GM19239 (cell line): Measurements from ENCODE around the gene S100A10.
A peak's percentile ranks its signal among the peaks of the same experiment; 100 is the strongest.

Experiments used
- DNase-seq: peaks from one replicate; pipeline ENCODE4 v3.0.0; 2011; ENCODE audit warnings: low spot score; ENCODE audit not compliant: insufficient read length
- FAIRE-seq: peaks from 2 replicates; lab custom pipeline; 2011; peaks lifted over from hg19 to GRCh38; lab: Jason Lieb, UNC

The S100A10 gene

DNA sequence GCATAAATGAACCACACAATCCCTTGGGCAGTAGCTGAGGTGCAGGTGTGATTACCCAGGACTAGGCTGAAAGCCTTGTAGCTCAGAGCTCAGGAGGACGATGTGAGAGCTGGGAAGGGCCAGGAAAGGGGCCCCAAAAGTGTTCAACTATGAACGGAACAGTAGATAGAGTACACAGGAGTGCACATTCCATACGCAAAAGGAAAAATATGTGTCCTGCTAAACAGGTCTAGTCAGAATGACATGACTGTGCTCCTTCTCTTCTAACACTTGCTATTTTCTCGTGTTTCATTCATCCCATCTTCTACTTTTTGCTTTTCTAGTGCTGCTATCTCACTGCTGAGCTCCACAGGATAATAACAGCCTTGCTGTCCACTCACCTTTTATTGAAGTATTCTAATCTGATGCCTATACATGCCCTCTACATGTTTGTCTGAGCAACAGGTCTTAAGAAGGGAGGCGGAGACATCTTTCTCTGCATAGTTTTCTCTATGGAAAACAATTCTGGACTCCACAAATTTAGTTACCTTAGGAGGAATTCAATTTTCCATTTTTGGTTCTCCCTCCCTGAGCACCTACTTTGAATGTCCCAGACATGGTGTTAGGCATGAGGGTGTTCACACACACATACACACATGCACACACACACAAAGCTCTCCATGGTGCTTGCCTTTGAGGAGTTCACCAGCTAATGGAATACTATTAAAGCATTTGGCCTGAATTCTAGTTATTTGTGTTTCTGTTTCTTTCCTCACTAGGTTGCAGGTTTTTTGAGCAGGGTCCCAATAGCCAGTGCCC, 3.4 kb downstream of the S100A10 start:
- no peak for FAIRE-seq
- no peak for DNase-seq

DNA sequence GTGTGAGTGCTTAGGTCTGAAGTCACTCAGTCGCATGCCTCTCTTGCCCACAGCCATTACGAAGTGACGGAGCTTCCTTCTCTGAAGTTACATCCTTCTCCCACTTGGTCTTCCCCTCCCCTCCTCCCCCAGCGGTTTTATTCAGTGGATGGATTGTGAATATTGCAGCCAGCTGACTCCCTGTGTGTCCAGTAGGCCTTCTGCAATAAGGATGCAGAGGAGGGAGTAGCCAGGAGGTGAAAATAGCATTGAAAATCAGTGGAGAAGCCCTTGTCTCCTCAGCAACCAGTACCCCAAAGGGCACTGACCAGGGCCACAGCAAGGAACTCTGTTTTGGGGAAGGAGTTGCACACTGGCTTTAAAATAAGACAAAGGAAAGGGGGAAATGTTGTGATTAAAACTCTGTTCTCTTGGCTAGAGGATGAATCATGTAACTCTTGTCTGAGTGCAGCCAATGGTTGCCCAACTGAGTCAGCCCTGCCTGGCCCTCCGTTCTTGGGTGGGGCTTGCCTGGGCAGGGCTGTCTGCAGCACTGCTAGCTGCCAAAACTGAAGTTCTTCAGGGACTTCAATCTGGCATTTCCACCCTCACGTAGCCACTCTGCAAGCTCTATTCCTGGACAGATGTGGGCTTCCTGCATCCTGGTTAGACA, 4.3 kb downstream of the S100A10 start:
- FAIRE-seq (no peak), DNase-seq (no peak)

DNA sequence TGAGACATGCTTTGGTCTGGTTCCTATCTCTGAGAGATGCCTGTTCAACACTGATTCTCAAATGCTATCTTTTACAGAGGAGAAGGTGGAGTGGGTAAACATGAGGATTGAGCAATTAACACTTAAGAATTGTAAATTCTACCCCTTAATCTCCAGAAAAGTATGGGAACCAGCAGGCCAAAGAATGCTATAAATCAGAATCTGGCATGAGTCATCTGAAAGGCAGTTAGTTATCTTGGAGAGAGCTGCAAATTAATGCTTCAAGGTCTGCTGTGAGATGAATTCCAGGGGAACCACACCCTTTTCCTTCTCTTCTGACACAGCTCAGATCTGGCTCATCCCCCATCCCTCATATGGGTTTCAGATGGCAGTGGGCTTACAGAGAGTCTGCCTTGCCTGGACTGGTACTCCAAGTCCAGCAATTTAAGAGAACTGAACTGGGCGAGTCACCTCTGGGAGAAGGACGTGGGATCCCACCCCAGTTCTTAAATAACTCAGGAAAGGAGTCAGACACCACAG, 5.2 kb downstream of the S100A10 start:
- DNase-seq (no peak), FAIRE-seq (no peak)

DNA sequence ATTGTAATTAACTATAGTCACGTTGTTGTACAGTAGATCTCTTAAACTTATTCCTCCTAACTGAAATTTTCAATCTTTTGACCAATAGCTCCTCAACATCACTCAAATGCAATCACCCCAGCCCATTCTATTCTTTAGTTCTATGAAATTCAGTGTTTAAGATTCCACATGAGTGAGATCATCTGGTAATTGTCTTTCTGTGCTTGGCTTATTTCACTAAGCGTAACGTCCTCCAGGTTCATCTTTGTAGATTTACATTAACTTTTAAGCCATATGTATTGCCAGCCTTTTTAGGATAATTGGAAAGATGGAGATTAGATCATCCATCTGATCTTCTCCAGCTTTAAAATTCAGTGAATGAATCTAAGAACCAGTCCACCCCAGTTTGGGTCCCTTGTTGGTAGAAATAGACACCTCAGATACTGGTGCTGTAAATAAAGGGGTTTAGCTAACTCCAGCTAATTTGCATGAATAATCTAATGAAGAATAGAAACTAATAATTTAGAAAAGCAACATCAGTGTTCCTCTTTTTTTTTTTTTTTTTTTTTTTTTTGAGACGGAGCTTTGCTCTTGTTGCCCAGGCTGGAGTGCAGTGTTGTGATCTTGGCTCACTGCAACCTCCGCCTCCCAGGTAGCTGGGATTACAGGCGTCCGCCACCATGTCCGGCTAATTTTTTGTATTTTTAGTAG, 7.0 kb downstream of the S100A10 start:
- DNase-seq, result no peak
- no peak for FAIRE-seq

DNA sequence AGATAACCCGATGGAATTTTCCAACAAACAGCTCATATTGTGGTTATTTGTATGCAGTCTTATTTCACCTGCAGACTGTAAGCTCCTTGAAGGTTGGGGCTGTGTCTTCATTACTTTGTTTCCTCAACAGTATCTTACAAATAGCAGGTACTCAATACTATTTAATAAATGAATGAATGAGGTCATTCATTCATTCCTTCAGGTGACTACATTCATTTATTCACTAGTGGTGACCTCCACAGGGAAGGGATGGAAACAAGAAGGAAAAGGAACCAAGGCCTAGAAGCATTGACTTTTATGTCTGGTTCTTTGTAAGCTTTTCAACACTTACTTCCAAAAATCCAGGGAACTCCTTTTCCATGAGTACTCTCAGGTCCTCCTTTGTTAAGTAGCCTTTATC, 7.9 kb downstream of the S100A10 start:
- FAIRE-seq (no peak), DNase-seq (no peak)

DNA sequence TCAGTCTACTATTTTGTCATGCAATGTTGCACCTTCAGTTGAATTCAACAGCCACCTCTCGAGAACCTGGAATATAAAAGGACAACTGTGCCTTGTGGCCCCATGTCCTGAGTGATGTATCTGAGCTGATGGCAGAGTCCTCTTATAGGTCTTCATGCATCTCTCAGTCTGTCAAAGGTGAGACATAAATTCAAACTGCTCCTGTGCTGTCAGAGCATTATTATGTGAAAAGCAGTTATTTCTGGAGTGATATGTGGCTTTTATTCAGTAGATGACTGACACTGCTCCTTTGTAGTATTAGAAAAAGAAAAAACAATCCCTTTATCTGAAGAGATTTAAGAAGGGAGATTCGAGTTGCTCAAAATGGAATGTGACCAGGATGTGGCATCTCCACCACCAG, 8.4 kb downstream of the S100A10 start:
- no peak for FAIRE-seq

DNA sequence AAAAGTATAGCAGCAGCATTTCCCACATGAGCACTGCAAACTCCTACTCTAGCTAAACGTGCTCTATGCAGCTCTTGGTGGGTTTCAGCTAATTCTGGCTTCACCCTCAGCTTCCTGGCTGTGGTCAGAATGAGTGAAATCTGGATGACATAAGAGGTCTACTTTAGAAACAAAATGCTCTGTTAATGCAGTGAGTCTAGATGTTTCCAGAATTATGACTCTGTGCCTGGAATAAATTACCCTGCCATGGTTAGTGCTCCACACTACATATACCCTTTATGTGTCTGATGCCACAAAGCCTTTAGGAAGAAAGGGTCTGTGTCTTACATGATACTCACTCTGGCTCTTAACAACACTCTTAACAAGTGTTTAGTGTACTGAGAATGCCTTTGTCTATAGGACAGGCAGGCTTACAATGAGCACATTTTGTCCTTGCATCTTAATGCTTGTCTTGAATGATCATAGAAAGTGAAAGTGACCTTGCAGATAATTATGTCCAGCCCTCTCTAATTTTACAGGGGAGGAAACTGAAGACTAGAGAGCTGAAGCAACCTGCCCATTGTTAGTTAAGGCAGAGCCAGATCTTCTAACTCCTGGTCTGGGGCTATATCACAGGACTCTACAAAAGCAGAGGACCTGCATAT, 9.2 kb downstream of the S100A10 start:
- FAIRE-seq, result peak; percentile 23
- DNase-seq, result no peak

More for the DNA sequence above, 8.4 kb downstream of the S100A10 start:
- no peak for DNase-seq

DNA sequence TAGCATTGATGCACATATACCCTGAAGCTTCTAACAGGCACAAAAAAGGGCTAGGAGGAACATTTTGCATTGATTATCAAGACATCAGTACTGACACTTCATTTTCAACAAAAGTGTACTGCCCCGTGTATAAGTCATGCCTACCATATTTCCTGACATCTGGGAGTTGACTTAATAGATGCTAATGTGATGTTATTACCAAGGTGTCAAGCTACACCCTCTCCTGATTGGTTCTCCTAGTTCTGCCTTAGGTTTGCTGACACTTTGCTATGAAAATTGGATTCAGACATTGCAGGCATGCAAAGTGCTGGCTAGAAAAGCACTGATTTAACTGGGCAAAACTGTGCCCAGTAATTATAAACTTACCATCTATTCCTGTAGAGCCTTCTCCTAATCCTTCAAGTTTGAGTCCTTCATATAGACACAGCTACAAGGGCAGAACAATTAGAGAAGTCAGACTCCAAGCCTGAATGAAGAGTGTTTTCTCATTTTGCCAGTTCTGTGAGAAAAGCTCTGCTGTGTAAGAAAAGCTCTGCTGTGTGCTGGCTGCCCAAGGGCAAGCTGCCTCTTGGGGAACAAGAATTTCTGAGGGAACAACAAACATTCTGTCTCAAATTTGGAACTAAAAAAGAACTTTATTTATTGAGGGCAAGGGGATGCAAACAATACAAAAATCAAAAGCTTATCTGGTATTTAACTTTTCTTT, 11.2 kb downstream of the S100A10 start:
- DNase-seq (no peak), FAIRE-seq (no peak)

DNA sequence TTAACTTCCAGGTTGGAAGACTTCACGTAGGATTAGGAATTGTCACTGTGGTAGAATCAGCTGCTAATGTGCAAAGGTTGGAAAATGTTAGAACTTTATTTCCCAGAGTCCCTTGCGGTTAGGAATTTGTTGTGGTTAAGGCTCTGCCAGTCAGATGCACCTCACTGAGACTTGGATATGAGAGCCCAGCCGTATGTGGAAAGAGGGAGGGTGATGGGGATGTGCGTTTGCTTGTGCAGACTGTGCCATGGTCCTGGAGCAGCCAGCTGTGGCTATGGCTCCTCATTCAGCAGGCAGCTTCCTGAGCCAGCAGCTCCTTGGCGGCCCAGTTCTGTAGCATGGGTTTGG, 12.5 kb downstream of the S100A10 start:
- no peak for FAIRE-seq
- DNase-seq, result no peak

DNA sequence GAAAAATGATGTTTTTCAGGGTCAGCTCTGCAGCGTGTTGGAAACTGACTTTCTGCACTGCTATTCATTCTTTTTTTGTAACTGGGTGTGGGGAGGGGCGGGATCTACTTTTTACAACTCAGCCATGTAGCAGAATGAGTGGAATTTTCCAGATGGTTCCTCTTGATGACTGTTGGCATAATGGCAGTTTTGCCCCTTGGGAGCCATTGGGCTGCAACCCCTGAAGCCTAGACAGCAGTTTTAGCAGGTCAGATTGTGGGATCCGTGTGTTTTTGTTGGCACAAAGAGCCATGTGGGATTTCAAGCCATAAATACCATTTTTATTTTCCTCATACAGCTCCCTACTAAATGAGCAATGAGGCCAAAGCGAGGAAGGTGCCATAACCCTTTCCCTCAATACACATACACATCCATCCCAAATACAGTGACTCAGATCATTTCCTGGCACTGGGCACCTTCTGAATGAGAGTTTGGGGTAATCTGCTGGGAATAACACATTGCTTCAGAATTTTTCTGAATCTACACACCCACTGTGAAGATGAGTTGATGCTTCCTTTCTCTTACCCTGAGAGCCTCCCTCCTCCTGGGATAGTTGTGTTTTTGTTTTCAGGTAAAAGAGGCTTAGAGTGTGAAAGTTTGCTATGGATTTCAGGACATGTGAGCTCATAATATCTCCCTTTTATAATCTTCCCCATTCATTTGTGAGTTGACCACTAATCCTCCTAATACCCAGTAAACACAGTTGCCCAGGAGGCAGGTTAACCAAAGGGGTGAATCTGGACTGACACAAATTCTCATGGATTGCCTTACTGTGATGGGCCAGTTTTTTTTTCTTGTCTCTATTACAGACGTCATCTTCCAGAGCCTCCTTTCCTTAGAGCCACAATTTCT, 13.1 kb downstream of the S100A10 start:
- DNase-seq (no peak), FAIRE-seq (no peak)

DNA sequence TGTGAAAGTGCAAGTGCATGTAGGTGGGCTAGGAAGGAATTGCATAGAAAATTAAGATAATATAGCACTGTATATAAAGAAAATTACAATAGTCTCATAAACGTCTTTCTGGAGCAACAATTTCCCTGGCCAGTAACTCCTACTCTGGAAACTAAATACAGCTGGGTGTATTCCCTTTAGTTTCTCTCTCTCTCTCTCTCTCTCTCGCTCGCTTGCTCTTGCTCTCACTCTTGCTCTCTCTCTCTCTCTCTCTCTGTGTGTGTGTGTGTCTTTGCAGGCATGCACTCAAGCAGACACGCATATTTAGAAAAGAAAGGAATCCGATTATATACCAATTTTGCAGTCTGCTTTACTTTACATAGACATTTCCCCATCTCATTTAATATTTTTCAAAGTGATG, 14.7 kb downstream of the S100A10 start:
- FAIRE-seq (no peak), DNase-seq (no peak)

DNA sequence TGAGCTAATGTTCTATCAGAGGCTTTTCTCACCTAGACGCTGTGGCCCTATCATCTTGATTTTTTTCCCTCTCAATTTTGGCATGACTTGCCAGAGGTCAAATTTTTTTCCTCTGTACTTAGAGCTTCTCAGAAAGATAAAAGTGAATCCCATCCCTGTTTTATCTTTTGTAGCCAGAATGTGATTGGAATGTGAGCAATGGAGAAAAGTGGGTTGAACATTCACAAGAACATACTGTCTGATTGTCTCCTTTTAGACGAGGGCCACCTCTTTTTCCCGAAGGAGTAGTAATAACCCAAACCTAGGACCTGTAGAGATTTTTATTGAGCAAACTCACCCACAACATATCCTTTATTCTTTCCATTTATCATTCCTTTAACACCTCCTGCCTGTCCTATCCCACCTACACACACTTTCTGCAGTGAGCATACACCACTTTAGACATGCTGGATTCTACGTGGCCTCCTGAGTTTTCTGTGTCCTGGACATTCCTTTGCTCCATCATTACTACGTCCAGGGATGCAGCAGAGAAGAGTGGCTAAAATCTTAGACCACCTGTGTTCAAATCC, 15.9 kb downstream of the S100A10 start:
- DNase-seq (no peak), FAIRE-seq (no peak)

DNA sequence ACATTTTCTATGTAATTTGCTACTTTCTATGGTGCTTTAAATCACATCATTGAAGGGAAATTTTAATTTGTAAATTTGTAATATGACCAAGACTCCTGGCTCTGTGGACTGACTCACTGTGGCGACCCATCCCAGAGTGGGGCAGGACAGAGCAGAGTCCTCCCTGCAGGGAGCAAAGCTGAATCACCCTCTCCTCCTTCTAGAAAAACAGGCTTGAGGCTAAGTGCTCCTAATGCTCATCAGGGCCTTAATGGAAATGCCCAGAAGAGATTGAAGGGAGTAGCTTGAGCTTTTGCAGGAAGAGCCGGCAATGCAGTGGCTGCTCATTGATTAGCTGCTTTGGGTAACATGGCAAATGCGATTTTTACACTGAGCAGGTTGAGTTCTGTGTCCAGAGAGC, 16.8 kb downstream of the S100A10 start:
- DNase-seq, result no peak
- no peak for FAIRE-seq

DNA sequence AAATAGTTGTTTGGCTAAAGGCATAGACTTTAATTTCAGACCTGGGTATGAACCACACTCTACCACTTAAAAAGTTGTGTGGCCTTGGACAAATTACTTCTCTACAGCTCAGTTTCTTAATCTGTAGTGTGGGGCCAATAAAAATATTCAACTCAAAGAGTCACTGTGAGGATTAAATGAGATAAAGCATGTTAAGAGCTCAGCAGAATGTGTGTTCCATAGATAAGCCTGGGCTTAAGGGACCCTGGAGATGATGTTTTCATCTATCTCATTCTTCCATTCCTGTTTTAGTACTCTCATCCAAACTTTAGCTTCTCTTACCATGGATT, 17.7 kb downstream of the S100A10 start:
- no peak for DNase-seq
- no peak for FAIRE-seq

DNA sequence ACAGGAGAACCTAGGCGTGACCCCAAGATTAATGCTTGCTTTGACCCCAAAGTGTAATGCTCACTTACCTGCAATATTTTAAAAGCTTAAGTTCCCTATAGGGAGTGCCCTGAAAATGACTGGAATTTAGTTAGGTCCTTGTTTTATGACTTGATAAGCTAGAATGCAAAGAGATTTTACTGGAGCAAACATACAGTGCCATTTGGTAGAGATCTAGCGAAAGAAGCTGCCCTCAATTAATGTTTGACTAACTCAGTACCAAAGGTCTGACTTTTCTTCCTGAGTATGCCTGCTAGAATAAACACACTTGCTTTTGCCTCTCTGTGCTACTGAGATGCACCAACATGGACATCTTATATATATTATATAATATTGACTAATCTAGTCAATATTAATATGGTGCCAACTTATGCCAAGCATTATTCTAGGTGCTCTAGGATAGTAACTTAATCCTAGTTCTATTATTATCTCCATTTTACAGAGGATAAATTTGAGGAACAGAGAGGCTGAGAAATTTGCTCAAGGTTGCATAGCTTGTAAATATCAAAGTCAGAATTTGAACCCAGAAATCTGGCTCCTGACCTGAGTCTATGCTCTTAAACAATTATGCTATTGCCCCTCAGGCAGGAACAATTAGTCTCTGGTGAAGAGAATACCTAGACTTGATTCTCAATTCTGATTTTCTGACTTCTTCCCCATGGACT, 18.2 kb downstream of the S100A10 start:
- FAIRE-seq, result no peak

DNA sequence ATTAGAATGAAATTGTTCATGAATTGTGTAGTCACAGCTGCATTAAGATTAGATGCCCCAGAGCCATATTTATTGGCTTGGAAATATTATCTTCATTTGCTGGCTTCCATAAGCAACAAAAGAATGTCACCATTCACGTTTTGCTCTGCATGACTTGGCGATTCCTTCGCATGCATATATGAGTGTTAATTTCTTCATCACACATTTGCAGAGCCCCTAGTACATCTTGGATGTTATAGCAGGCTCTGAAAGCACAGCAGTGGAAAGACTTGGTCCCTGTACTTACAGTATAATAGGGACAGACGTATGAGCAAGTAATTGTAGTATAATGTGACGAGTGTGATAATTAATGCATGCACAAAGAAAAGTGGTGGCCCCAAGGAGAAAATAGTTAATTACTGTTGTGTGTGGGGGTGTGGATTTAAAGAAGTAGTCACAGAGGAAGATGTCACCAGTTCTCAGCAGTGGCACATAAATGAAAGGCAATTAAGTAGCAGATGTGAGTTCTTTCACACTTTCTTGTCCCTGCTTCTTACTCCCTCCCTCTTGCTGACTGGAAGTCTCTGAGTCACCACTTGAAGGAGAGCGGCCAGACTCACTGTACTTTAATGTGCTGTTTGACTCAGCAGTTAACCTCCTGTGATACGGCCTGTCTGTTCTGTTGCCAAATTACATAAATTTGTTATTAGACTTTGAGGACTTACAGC, 21.0 kb downstream of the S100A10 start:
- DNase-seq (no peak), FAIRE-seq (no peak)

More for the DNA sequence above, 18.2 kb downstream of the S100A10 start:
- DNase-seq, result no peak

DNA sequence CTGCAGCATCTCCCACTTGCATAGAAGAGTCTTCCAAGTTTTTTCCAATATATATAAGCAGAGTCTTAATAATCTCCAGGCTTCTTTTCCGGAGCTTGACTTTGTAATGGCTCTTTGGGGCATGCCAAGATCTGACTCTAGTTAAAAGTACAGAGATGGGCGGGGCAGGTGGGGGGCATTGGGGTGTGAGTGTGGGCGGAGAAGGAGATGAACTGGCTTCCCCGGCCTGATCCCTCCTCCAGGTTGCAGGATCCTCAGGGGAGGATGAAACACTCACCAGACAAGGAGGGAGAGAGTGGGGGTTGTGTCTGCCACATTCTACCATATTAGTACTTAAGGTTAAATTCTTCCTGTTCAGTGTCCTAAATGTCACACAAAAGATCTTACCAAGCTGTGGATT, 23.0 kb downstream of the S100A10 start:
- FAIRE-seq, result no peak
- no peak for DNase-seq

DNA sequence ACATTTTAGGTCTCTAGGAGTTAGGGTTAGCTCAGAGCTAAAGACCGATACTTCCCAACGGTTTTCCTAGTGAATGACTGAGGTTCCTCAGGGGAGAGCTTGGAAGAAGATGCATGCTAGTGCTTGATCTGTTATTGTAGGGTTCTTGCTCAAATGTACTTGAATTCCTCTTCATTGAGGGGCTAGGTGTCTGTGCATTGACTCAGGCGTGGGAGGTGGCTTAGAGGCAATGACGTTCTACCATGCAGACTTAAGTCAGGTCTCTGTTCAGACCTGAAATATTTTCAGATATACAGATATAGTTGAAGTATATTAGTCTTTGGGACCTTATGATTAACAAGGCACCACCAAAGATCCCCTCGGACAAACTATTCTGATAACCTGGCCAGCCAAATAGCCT, 23.5 kb downstream of the S100A10 start:
- FAIRE-seq, result no peak
- DNase-seq, result no peak
